Naive thymus-derived CD8-positive, alpha-beta T cell (primary cell): ENCODE results near the gene KCNA4. TPM values are rescaled to one million over a fixed set of nuclear protein-coding genes. Genes with fewer than 3 reads are reported as not detected.
"Not testable (repeated sequence)": the region's sequence is repeated elsewhere in the genome, so short reads cannot be mapped to it uniquely, and the experiment has no call there.

ENCODE experiments used
- ATAC-seq, 2 donors: fragments of 150-1000 bp; cut with Tn5 transposase in 1 of 2; sonication (Bioruptor Pico), chemical (Tn5 transposase) in 1 of 2; 1 replicate in 1 of 2; 2 replicates in 1 of 2; pipeline ENCODE4 v1.10.0; 2021; ENCODE audit warnings: mild to moderate bottlenecking in 2 of 2, moderate library complexity in 2 of 2
- POLR2A ChIA-PET: fragments of 350-600 bp; sonication (Branson Sonifier 250); formaldehyde crosslinking; loops from one replicate; lab custom pipeline; 2021; ENCODE audit warnings: antibody characterized with exemption; lab: Charles Lee
- DNase-seq, 10 donors: peaks; one replicate each; pipeline versions ENCODE4 v3.0.0 to v3.0.0-alpha.2; 2020 to 2022
- H3K27ac Mint-ChIP-seq, 10 donors: one replicate each; pipeline ENCODE4 v1.8.0; 2020 to 2022; ENCODE audit warnings: mild to moderate bottlenecking in 10 of 10, mixed read lengths in 10 of 10, moderate library complexity in 4 of 10, inconsistent platforms in 1 of 10
- H3K27me3 Mint-ChIP-seq, 5 donors: one replicate each; pipeline ENCODE4 v1.8.0; 2021 to 2022; ENCODE audit warnings: mixed read lengths in 5 of 5
- H3K36me3 Mint-ChIP-seq, 3 donors: one replicate each; pipeline ENCODE4 v1.8.0; 2020 to 2022; ENCODE audit warnings: mixed read lengths in 3 of 3, mild to moderate bottlenecking in 2 of 3, inconsistent platforms in 1 of 3
- H3K4me1 Mint-ChIP-seq, 4 donors: one replicate each; pipeline ENCODE4 v1.8.0; 2021 to 2022; ENCODE audit warnings: mixed read lengths in 4 of 4
- H3K4me3 Mint-ChIP-seq, 10 donors: one replicate each; pipeline ENCODE4 v1.8.0; 2020 to 2022; ENCODE audit warnings: mild to moderate bottlenecking in 10 of 10, mixed read lengths in 10 of 10, moderate library complexity in 6 of 10, inconsistent platforms in 1 of 10
- H3K9me3 Mint-ChIP-seq, 9 donors: one replicate each; pipeline ENCODE4 v1.8.0; 2020 to 2022; ENCODE audit warnings: mixed read lengths in 9 of 9, mild to moderate bottlenecking in 3 of 9, inconsistent platforms in 1 of 9, moderate library complexity in 1 of 9
- polyA plus RNA-seq, 3 donors: library from polyadenylated mRNA; unstranded; fragments of 300-500 nt; fragmentation: Illumina TruSeq; gene quantifications; one replicate each; pipeline ENCODE4 v1.2.3, GENCODE V29; 2021
- total RNA-seq, 8 experiments: library from RNA in 2 of 8; stranded (reverse) in 2 of 8; gene quantifications; one replicate each; pipeline ENCODE4 v1.2.3 and lab custom pipeline; 2021 to 2026

KCNA4 gene
- total RNA-seq = not detected
- not detected for polyA plus RNA-seq
- total RNA-seq (lab: John Stamatoyannopoulos, UW) = 0 reads per million in 6 experiments

DNA sequence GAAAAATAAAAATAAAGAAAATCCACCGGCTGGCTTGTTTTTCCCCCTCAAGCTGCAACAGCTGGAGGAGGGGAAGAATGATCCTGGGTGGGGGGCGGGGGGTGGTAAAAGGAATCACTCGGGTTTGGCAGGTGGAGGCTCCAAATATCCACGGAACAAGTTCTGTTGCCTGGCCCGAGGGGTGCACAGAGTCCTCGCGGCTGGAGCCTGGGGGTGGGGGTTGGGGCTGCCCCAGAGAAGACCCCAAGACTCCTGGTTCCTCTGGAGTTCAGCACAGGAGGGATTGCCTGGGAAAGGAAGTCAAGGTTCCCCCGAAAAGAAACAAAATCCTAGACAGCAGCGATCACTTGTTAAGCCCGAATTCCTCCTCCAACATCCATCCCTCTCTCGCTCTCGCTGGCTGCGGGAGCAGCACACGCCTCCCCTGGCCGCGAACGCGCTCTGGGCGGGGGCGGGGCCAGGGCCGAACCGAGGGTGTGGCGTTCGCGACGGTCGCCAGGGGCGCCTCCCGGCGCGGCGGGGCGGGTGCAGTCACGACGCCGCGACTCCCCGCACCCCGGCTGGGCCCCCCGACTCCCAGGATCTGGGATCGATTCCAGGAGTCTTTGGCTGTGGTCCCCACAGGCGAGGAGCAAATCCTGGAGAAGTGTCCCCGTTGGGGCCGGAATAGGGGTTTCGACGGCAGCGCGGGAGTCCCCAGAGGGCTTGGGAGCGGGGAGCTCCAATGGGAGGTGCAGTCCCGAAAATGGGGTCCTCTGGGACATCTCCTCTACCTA is at the start of gene KCNA4:
Gene KCNA4 (minus strand): TSS at position 443 of the 776 bp plus-strand sequence. CDS start 4,352 bp downstream, outside the sequence.
- Mint-ChIP-seq H3K36me3 (peaks cover 0 to 2% (median 2%) of the 10 kb centered on the region in 3 donors), H3K4me3 (peak within 1 kb of the TSS in 2 of 10 donors; percentile 12 to 14), H3K4me1 (peaks cover 0 to 2% (median 0%) of the 10 kb centered on the region in 4 donors), H3K27ac (peak within 1 kb of the TSS in 1 of 10 donors; percentile 93), H3K9me3 (peaks cover 0 to 16% (median 4%) of the 10 kb centered on the region in 9 donors), H3K27me3 (peaks cover 22 to 46% (median 30%) of the 10 kb centered on the region in 5 donors)
- POLR2A ChIA-PET = no interaction called here
- DNase-seq = no peak
- no peak for ATAC-seq

GRCh38 chr11:30062103-30062502 is 45.3 kb upstream of the KCNA4 start:
- Mint-ChIP-seq H3K4me3 (no peak overlapping the region), H3K27me3 (no peaks in the 10 kb centered on the region), H3K4me1 (no peaks in the 10 kb centered on the region), H3K27ac (no peak overlapping the region), H3K36me3 (peaks cover 0 to 11% (median 0%) of the 10 kb centered on the region in 3 donors), H3K9me3 (peaks cover 10 to 68% (median 24%) of the 10 kb centered on the region in 9 donors)
- no peak for DNase-seq
- POLR2A ChIA-PET = no interaction called here
- ATAC-seq = no peak

DNA sequence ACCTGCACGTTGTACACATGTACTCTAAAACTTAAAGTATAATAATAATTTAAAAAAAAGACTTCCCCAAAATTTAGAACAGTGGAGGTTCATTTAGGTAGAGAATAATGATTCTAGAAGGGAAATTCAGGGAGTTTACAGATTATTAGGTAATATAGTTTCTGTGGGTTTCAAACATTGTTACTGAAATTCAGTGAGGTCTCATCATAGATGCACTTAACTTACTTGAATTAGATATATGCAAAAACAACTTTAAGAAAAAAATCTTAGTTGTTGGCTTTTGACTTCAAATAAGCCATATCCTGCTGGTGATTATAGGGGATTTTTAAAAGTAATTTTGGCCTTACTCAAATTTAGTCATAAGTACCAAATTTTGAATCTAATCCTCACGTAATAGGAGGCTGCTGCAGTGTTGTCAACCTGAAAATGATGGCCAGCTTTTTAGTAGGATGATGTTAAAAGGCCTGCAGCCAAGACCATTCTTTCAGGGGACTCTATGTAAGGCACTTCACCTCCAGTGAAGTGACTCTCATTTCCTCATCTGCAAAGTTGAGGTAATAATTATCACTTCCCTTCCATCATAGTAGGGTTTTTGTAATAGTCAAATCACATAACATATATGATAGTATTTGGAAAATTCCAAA is 42.5 kb upstream of the KCNA4 start:
- ATAC-seq (no peak), DNase-seq (no peak)
- Mint-ChIP-seq H3K36me3 (peaks cover 0 to 11% (median 0%) of the 10 kb centered on the region in 3 donors), H3K9me3 (peaks cover 9 to 52% (median 17%) of the 10 kb centered on the region in 9 donors), H3K4me3 (no peak overlapping the region), H3K27ac (no peak overlapping the region), H3K27me3 (no peaks in the 10 kb centered on the region), H3K4me1 (no peaks in the 10 kb centered on the region)
- POLR2A ChIA-PET = no interaction called here

- H3K27me3 Mint-ChIP-seq = peaks cover 0 to 10% (median 2%) of the 10 kb centered on the region in 5 donors
- ATAC-seq = no peak
- POLR2A ChIA-PET = no interaction called here
- no peak for DNase-seq
- no peaks in the 10 kb centered on the region for H3K36me3 Mint-ChIP-seq
- peaks cover 0 to 15% (median 5%) of the 10 kb centered on the region in 9 donors for H3K9me3 Mint-ChIP-seq
- H3K4me1 Mint-ChIP-seq = no peaks in the 10 kb centered on the region
- no peak overlapping the region for H3K4me3 Mint-ChIP-seq
- no peak overlapping the region for H3K27ac Mint-ChIP-seq
Observed at GRCh38 chr11:30049214-30049613, 32.4 kb upstream of the KCNA4 start.

DNA sequence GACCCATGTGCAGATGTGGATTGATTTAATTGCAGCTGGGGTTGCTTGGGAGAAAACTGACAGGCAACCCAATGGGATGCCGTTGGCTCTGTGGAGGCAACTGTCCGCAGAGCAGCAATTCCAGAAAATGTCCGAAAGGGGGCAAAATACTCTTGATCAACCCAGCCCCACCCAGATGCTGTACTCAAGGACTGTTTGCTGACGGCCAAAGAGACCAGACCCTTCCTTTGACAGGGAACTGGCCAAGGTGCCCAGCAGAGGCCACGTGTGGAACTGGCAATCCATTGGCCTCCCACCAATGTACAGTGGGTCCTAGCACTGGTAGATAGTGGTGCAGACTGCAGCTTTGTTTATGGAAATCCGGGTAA is 29.7 kb upstream of the KCNA4 start:
- DNase-seq = no peak
- Mint-ChIP-seq H3K27me3 (peaks cover 0 to 10% (median 2%) of the 10 kb centered on the region in 5 donors), H3K4me1 (no peaks in the 10 kb centered on the region), H3K4me3 (no peak overlapping the region), H3K36me3 (no peaks in the 10 kb centered on the region), H3K27ac (no peak overlapping the region), H3K9me3 (peaks cover 0 to 15% (median 6%) of the 10 kb centered on the region in 9 donors)
- no peak for ATAC-seq
- POLR2A ChIA-PET = no interaction called here

DNA sequence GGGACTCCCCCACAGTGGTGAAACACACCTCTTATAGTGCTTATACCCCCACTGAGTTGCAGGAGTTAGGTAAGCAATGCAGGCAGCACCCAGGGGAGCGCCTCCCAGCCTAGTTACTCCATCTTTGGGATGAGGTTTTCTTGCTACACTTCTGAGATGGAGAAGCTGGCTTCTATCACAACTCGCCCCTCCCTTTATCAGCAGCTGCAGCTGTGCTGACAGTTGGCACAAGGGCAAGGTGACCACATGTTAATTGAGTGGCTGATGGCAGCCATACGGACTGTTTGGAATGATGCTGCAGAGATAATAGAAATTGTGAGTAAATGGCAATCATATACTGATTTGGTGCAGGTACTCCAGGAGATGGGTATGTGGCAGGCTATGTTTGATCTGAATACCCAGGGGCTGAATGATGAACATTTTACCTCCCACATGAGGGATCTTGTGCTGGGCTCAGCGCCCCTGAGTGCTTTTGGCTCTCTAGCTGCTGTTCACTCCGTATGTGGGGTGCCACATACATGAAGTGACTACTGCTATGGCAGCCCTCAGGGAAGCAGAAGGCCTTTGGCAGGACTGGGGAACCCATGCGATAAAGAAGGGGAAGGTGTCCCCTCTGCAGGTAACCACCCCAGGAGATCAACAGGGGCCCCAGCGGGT is 29.2 kb upstream of the KCNA4 start:
- peaks cover 0 to 10% (median 2%) of the 10 kb centered on the region in 5 donors for H3K27me3 Mint-ChIP-seq
- H3K4me1 Mint-ChIP-seq = no peaks in the 10 kb centered on the region
- no peak overlapping the region for H3K4me3 Mint-ChIP-seq
- H3K36me3 Mint-ChIP-seq = no peaks in the 10 kb centered on the region
- peaks cover 0 to 15% (median 8%) of the 10 kb centered on the region in 9 donors for H3K9me3 Mint-ChIP-seq
- POLR2A ChIA-PET = no interaction called here
- H3K27ac Mint-ChIP-seq = no peak overlapping the region
- no peak for DNase-seq
- no peak for ATAC-seq

DNA sequence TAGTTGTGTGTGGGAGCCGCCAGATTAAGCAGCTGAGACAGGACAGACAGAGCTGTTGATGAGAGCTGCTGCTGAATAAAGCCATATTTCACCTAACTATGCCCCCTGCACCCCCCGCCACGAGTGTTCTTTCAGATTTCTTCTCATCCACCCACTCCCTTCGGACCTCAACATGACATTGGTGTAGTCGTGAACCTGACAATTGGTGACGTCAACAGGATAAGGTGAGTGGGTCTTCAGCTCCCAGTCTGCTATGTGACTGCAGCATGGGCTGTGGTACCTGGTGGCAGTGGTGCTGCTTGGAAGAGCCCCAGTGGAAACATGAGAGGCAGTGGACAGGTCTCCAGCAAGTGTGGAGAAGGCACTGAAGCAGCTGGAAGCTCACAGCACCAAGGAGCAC is 28.3 kb upstream of the KCNA4 start:
- peaks cover 0 to 10% (median 3%) of the 10 kb centered on the region in 5 donors for H3K27me3 Mint-ChIP-seq
- no peaks in the 10 kb centered on the region for H3K36me3 Mint-ChIP-seq
- POLR2A ChIA-PET = no interaction called here

DNA sequence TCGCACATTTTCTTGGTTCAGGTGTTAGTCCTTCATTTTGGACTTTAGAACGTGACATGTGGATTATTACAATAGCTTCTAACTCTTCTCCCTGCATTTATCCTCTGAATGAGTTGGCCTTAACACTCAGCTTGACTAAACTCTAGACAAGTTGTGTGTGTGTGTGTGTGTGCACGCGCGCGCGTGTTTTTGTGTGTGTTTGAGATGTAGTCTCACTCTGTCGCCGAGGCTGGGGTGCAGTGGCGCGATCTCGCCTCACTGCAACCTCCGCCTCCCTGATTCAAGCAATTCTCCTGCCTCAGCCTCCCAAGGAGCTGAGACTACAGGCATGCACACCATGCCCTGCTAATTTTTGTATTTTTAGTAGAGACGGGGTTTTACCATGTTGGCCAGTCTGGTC is 24.3 kb upstream of the KCNA4 start:
- no peak overlapping the region for H3K27ac Mint-ChIP-seq
- POLR2A ChIA-PET = no interaction called here
- peaks cover 0 to 28% (median 5%) of the 10 kb centered on the region in 9 donors for H3K9me3 Mint-ChIP-seq
- H3K36me3 Mint-ChIP-seq = no peaks in the 10 kb centered on the region
- H3K27me3 Mint-ChIP-seq = peaks cover 0 to 13% (median 6%) of the 10 kb centered on the region in 5 donors
- H3K4me3 Mint-ChIP-seq = no peak overlapping the region
- DNase-seq (no peak), ATAC-seq (no peak)
- H3K4me1 Mint-ChIP-seq = no peaks in the 10 kb centered on the region

More for the DNA sequence above, 28.3 kb upstream of the KCNA4 start:
- DNase-seq (no peak), ATAC-seq (no peak)
- Mint-ChIP-seq H3K4me3 (no peak overlapping the region), H3K9me3 (peaks cover 0 to 16% (median 5%) of the 10 kb centered on the region in 9 donors), H3K4me1 (no peaks in the 10 kb centered on the region), H3K27ac (no peak overlapping the region)

DNA sequence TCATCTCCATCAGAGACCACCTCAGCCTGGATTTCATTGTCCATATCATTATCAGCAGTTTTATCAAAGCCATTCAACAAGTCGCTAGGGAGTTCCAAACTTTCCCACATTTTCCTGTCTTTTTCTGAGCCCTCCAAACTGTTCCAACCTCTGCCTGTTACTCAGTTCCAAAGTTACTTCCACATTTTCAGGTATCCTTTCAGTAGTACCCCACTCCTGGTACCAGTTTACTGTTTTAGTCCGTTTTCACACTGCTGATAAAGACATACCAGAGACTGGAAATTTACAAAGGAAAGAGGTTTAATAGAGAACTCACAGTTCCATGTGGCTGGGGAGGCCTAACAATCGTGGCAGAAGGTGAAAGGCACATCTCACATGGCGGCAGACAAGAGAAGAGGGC is 17.9 kb upstream of the KCNA4 start:
- DNase-seq, H3K4me3 Mint-ChIP-seq, H3K27ac Mint-ChIP-seq, POLR2A ChIA-PET, H3K36me3 Mint-ChIP-seq, H3K4me1 Mint-ChIP-seq, H3K27me3 Mint-ChIP-seq, ATAC-seq: not testable (repeated sequence)
- H3K9me3 Mint-ChIP-seq = peaks cover 4 to 26% (median 13%) of the 10 kb centered on the region in 9 donors

DNA sequence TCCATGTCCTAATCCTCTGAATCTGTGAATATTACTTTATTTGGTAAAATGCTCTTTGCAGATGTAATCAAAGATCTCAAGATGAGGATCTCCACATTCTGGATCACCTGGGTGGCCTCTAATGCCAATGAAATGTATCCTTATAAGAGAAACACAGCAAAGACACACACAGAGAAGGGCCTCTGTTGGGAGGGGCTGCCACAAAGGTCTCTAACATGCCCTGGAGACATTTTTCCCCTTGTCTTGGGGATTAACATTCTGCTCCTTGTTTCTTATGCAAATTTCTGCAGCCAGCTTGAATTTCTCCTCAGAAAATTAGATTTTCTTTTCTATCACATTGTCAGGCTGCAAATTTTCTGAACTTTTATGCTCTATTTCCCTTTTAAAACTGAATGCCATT is 17.3 kb upstream of the KCNA4 start:
- peaks cover 4 to 26% (median 13%) of the 10 kb centered on the region in 9 donors for H3K9me3 Mint-ChIP-seq
- H3K36me3 Mint-ChIP-seq, DNase-seq, H3K27me3 Mint-ChIP-seq, ATAC-seq, POLR2A ChIA-PET, H3K27ac Mint-ChIP-seq, H3K4me3 Mint-ChIP-seq, H3K4me1 Mint-ChIP-seq: not testable (repeated sequence)

GRCh38 chr11:30025396-30026139 is 8.7 kb upstream of the KCNA4 start:
- POLR2A ChIA-PET = no interaction called here
- Mint-ChIP-seq H3K4me1 (no peaks in the 10 kb centered on the region), H3K36me3 (no peaks in the 10 kb centered on the region), H3K27ac (no peak overlapping the region), H3K4me3 (no peak overlapping the region), H3K9me3 (peaks cover 0 to 9% (median 2%) of the 10 kb centered on the region in 9 donors), H3K27me3 (peaks cover 5 to 23% (median 7%) of the 10 kb centered on the region in 5 donors)
- no peak for DNase-seq
- ATAC-seq = no peak

DNA sequence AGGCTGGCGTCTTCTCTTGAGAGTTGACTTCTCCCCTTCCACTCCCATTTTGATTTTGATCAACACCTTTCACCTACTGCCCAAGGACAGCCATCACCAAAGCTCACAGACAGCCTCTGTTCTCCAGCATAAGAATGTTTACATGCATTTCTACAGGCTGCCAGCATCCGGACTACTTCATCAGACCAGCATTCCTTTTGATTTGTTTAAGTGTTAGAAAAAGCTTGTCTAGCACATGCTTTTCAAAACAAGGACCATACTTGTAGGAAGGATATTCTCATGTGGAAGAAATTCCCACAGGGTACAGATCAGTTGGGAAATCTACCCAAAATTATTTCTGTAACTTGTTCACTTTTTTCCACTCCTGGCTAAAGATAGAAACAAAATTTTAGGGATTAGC is 6.2 kb upstream of the KCNA4 start:
- POLR2A ChIA-PET = no interaction called here
- peaks cover 16 to 46% (median 23%) of the 10 kb centered on the region in 5 donors for H3K27me3 Mint-ChIP-seq
- DNase-seq (no peak), ATAC-seq (no peak)
- peaks cover 0 to 2% (median 2%) of the 10 kb centered on the region in 3 donors for H3K36me3 Mint-ChIP-seq
- H3K9me3 Mint-ChIP-seq = peaks cover 0 to 17% (median 2%) of the 10 kb centered on the region in 9 donors
- H3K4me1 Mint-ChIP-seq = no peaks in the 10 kb centered on the region
- H3K4me3 Mint-ChIP-seq = no peak overlapping the region
- H3K27ac Mint-ChIP-seq = no peak overlapping the region
